Esophagus muscularis mucosa (tissue), 4 donors: Measurements from ENCODE around the gene TUBGCP2. TPM values are rescaled to one million over a fixed set of nuclear protein-coding genes. Genes with fewer than 3 reads are reported as not detected.
A peak's percentile ranks its signal among the peaks of the same experiment; 100 is the strongest.

Experiments used
- DNase-seq: peaks from one replicate; pipeline ENCODE4 v3.0.0-alpha.2; 2017; ENCODE audit errors: extremely low spot score
- H3K27ac ChIP-seq, 4 donors: fragments of 200-600 bp; sonication (generic); replicated peaks in 1 of 4; 1 replicate in 3 of 4; 2 replicates in 1 of 4; pipeline ENCODE4 v1.5.1; 2016 to 2019; ENCODE audit warnings: mild to moderate bottlenecking in 1 of 4
- H3K27me3 ChIP-seq, 4 donors: fragments of 200-600 bp; sonication (generic); one replicate each; pipeline versions ENCODE4 v1.5.1 to v1.6.0; 2016 to 2019
- H3K36me3 ChIP-seq, 4 donors: fragments of 200-600 bp; sonication (generic); one replicate each; pipeline ENCODE4 v1.5.1; 2016 to 2019
- H3K4me1 ChIP-seq, 4 donors: fragments of 200-600 bp; sonication (generic); one replicate each; pipeline ENCODE4 v1.5.1; 2016 to 2019
- H3K4me3 ChIP-seq, 4 donors: fragments of 200-600 bp; sonication (generic); 1 replicate in 2 of 4; 2 replicates in 2 of 4; pipeline ENCODE4 v1.5.1; 2016 to 2019; ENCODE audit warnings: mild to moderate bottlenecking in 4 of 4, moderate library complexity in 1 of 4
- H3K9me3 ChIP-seq, 4 donors: fragments of 200-600 bp; sonication (generic); 1 replicate in 3 of 4; 2 replicates in 1 of 4; pipeline ENCODE4 v1.5.1; 2016 to 2019
- EP300 ChIP-seq: sonication (generic); formaldehyde crosslinking; IDR thresholded peaks from one replicate; pipeline ENCODE4 v1.6.1; 2017; ENCODE audit warnings: antibody characterized with exemption
- POLR2A ChIP-seq: fragments of 450-650 bp; IDR thresholded peaks from one replicate; pipeline ENCODE4 v1.6.1; 2017; ENCODE audit warnings: antibody characterized with exemption, moderate library complexity, mild to moderate bottlenecking, low read depth
- POLR2AphosphoS5 ChIP-seq, 2 donors: sonication (generic); formaldehyde crosslinking; IDR thresholded peaks; one replicate each; pipeline ENCODE4 v1.6.1; 2017; ENCODE audit warnings: antibody characterized with exemption in 2 of 2
- WGBS: methylation state at CpG from one replicate; pipeline ENCODE4 v1.1.5; 2018; 5-methylcytosine and 5-hydroxymethylcytosine counted together
- intact Hi-C: fragments of 100-400 bp; cut with DNase I; formaldehyde crosslinking; loops from one replicate; pipeline ENCODE4 v1.15.1; 2023
- total RNA-seq, 4 donors: library from RNA; depleted of rRNA; stranded (reverse); fragments of >200 nt; gene quantifications; one replicate each; pipeline versions ENCODE4 v1.1.0 to v1.2.1, GENCODE V29; 2016
- TF ChIP-seq, protein P1 (sequence below), 3 experiments: fragments of 200-600 bp in 2 of 3; fragments of 450-650 bp in 1 of 3; sonication (generic) in 2 of 3; IDR thresholded peaks; one replicate each; pipeline ENCODE4 v1.5.1; 2017 to 2019; ENCODE audit warnings: antibody characterized with exemption in 3 of 3, mild to moderate bottlenecking in 2 of 3, moderate library complexity in 1 of 3

The TUBGCP2 gene
- total RNA-seq, 4 donors from 2014 or later = 30.2 to 54.4 (median 39.0) TPM

DNA sequence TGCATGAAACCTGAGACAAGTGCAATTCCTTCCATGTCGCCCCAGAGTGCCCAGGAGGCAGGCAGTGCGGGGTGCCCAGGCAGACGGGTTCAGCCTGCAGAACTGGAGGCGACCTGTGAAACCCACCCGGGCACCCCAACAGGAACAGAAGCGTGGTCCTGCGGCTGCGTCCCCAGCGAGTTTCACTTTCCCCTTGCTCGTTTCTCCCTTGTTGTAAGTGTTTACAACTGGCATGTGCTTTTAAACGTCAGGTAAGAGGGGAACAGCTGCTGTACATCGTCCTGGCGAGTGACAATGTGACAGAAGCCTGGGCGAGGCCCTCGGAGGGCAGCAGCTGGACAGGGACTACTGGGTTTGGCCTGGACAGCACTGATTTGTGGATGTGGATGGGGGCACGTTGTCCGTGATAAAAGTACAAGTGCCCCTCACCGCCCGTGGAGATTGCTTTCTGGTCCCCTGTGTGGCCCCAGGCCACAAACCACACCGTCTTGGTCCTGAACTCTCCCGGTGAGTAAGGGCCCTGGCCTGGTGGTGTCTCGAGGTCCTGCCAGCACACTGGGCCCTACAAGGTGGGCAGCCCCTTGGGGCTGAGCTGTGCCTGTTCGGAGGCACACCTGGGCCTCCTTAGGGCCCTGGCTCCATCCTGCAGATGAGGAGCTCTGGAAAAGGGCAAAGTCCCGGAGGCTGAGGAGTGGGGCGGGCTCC, 67.0 kb downstream of the TUBGCP2 start:
- WGBS = 64% methylated on average over 10 of the region's 25 CpGs
- Histone ChIP-seq H3K36me3 (no peaks in the 10 kb centered on the region), H3K9me3 (no peaks in the 10 kb centered on the region), H3K4me3 (peak overlapping the region in 1 of 4 donors; percentile 32), H3K4me1 (peaks cover 6 to 19% (median 15%) of the 10 kb centered on the region in 4 donors), H3K27ac (no peak overlapping the region), H3K27me3 (peaks cover 0 to 99% (median 19%) of the 10 kb centered on the region in 4 donors)
- TF ChIP-seq POLR2A = no peak
- no peak for TF ChIP-seq EP300
- no peak for TF ChIP-seq POLR2AphosphoS5 (IDR thresholded peaks at IDR 0.05)
- TF ChIP-seq, protein P1, sequence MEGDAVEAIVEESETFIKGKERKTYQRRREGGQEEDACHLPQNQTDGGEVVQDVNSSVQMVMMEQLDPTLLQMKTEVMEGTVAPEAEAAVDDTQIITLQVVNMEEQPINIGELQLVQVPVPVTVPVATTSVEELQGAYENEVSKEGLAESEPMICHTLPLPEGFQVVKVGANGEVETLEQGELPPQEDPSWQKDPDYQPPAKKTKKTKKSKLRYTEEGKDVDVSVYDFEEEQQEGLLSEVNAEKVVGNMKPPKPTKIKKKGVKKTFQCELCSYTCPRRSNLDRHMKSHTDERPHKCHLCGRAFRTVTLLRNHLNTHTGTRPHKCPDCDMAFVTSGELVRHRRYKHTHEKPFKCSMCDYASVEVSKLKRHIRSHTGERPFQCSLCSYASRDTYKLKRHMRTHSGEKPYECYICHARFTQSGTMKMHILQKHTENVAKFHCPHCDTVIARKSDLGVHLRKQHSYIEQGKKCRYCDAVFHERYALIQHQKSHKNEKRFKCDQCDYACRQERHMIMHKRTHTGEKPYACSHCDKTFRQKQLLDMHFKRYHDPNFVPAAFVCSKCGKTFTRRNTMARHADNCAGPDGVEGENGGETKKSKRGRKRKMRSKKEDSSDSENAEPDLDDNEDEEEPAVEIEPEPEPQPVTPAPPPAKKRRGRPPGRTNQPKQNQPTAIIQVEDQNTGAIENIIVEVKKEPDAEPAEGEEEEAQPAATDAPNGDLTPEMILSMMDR (IDR thresholded peaks at IDR 0.05) = no peak
- intact Hi-C loops = no loop called here
- no peak for DNase-seq

DNA sequence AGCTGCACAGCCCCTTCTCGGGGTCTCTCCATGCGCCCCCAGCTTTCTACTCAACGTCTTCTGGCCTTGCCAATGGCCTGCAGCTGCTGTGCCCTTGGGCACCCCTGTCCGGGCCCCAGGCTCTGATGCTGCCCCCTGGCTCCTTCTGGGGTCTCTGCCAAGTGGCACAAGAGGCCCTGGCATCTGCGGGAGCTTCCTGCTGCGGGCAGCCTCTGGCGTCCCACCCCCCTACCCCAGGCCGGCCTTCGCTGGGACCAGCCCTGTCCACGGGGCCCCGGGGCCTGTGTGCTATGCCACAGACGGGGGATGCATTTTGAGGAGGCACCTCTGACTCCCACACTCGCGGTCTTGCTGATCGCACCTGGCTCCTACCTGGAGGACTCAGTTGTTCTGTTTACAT, 68.7 kb downstream of the TUBGCP2 start:
- H3K27ac ChIP-seq = no peak overlapping the region
- DNase-seq = no peak
- no peaks in the 10 kb centered on the region for H3K9me3 ChIP-seq
- H3K27me3 ChIP-seq = peaks cover 0 to 99% (median 31%) of the 10 kb centered on the region in 4 donors
- intact Hi-C loops = no loop called here
- H3K4me3 ChIP-seq = no peak overlapping the region
- H3K36me3 ChIP-seq = no peaks in the 10 kb centered on the region
- WGBS = 91% methylated on average over 14 of the region's 15 CpGs
- no peak for TF ChIP-seq POLR2A
- TF ChIP-seq POLR2AphosphoS5 (IDR thresholded peaks at IDR 0.05) = no peak
- TF ChIP-seq, protein P1 (IDR thresholded peaks at IDR 0.05) = no peak
- TF ChIP-seq EP300 = no peak
- H3K4me1 ChIP-seq = peaks cover 6 to 35% (median 31%) of the 10 kb centered on the region in 4 donors

GRCh38 chr10:133238466-133238804, 70.2 kb downstream of the TUBGCP2 start:
- peaks cover 6 to 35% (median 31%) of the 10 kb centered on the region in 4 donors for H3K4me1 ChIP-seq
- H3K27ac ChIP-seq = no peak overlapping the region
- H3K36me3 ChIP-seq = no peaks in the 10 kb centered on the region
- intact Hi-C loops = no loop called here
- TF ChIP-seq, protein P1 (IDR thresholded peaks at IDR 0.05) = no peak
- no peak for TF ChIP-seq EP300
- TF ChIP-seq POLR2A = no peak
- no peak for TF ChIP-seq POLR2AphosphoS5 (IDR thresholded peaks at IDR 0.05)
- peaks cover 0 to 98% (median 31%) of the 10 kb centered on the region in 4 donors for H3K27me3 ChIP-seq
- WGBS = 35% methylated on average over 5 of the region's 15 CpGs
- H3K9me3 ChIP-seq = no peaks in the 10 kb centered on the region
- no peak overlapping the region for H3K4me3 ChIP-seq
- no peak for DNase-seq

- 7% methylated on average over 13 of the region's 60 CpGs for WGBS
- intact Hi-C loops = no loop called here
- H3K4me1 ChIP-seq = peaks cover 6 to 35% (median 31%) of the 10 kb centered on the region in 4 donors
- H3K9me3 ChIP-seq = no peaks in the 10 kb centered on the region
- H3K4me3 ChIP-seq = peak within 1 kb of the TSS; percentile 28 to 42 (median 36)
- TF ChIP-seq EP300 (no peak), POLR2A (no peak), POLR2AphosphoS5 (IDR thresholded peaks at IDR 0.05) (no peak)
- peaks cover 0 to 98% (median 32%) of the 10 kb centered on the region in 4 donors for H3K27me3 ChIP-seq
- no peak within 1 kb of the TSS for H3K27ac ChIP-seq
- no peak for DNase-seq
- no peaks in the 10 kb centered on the region for H3K36me3 ChIP-seq
Observed at GRCh38 chr10:133237588-133238465, 70.8 kb downstream of the TUBGCP2 start, which contains the start of gene VENTX. VENTX (plus strand) TSS chr10:133237855; CDS start chr10:133237915, 60 bp downstream.

DNA sequence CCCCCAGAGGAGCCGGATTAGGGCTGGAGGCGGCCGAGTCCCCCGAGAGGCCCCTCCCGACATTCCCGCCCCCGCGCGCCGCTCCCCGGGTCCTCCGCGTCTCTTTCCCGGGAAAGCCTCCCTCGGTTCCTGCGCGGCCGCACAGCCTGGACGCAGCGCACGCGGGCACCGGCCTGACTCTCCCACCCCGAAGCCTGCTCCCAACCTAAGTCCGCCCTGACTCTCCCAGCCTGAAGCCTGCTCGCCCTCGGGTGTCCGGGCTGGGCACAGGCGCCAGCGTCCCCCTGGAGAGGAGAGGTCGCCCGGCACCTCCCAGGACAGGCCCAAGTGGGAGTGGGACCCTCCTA, 71.5 kb downstream of the TUBGCP2 start:
- no peak overlapping the region for H3K27ac ChIP-seq
- peak overlapping the region in 3 of 4 donors; percentile 35 to 42 (median 38) for H3K4me3 ChIP-seq
- no peaks in the 10 kb centered on the region for H3K36me3 ChIP-seq
- 1% methylated on average over 18 of the region's 32 CpGs for WGBS
- no peaks in the 10 kb centered on the region for H3K9me3 ChIP-seq
- H3K27me3 ChIP-seq = peaks cover 0 to 98% (median 36%) of the 10 kb centered on the region in 4 donors
- intact Hi-C loops = no loop called here
- no peak for DNase-seq
- TF ChIP-seq, protein P1 (IDR thresholded peaks at IDR 0.05) = no peak
- TF ChIP-seq POLR2A (no peak), POLR2AphosphoS5 (IDR thresholded peaks at IDR 0.05) (no peak), EP300 (no peak)
- H3K4me1 ChIP-seq = peaks cover 6 to 35% (median 31%) of the 10 kb centered on the region in 4 donors
